GM12872 (cell line): ENCODE measurements around the gene RAD21L1.

ENCODE experiments used
- TF ChIP-seq, protein P1 (sequence below): IDR thresholded peaks from 3 replicates; pipeline ENCODE4 v1.5.1; 2011; ENCODE audit warnings: low read depth, mild to moderate bottlenecking, low read length, moderate library complexity; ENCODE audit not compliant: insufficient read depth

The RAD21L1 gene

DNA sequence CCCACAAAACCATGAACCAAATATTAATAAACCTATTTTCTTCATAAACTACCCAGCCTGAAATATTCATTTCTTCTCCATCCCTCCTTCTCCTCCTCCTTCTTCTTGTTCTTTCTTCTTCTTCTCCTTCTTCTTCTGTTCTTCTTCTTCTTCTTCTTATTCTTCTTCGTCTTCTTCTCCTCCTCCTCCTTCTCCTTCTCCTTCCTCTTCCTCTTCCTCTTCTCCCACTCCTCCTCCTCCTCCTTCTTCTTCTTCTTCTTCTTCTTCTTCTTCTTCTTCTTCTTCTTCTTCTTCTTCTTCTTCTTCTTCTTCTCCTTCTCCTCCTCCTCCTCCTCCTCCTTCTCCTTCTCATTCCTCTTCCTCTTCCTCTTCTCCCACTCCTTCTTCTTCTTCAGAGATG is 36.0 kb upstream of the RAD21L1 start:
- TF ChIP-seq, protein P1, sequence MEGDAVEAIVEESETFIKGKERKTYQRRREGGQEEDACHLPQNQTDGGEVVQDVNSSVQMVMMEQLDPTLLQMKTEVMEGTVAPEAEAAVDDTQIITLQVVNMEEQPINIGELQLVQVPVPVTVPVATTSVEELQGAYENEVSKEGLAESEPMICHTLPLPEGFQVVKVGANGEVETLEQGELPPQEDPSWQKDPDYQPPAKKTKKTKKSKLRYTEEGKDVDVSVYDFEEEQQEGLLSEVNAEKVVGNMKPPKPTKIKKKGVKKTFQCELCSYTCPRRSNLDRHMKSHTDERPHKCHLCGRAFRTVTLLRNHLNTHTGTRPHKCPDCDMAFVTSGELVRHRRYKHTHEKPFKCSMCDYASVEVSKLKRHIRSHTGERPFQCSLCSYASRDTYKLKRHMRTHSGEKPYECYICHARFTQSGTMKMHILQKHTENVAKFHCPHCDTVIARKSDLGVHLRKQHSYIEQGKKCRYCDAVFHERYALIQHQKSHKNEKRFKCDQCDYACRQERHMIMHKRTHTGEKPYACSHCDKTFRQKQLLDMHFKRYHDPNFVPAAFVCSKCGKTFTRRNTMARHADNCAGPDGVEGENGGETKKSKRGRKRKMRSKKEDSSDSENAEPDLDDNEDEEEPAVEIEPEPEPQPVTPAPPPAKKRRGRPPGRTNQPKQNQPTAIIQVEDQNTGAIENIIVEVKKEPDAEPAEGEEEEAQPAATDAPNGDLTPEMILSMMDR = no peak

DNA sequence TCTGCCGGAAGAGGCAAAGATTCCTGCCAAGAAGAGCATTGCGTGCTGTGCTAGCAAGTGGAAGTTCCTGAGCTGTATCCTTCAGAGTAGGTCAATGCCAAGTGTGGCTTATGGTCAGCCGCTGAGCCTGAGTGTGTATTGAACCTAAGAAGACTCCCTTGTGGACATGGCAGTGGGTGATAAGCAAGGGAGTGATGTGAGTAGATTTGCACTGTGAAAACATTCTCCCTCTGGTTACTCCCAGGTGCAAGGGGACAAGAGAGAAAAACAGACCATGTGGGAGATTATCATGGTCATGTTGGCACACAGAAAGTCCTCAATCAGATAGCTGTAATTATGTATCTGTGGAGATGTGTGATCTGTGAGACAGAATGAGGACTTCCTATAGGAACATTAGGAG is 35.0 kb upstream of the RAD21L1 start:
- TF ChIP-seq, protein P1 = no peak

DNA sequence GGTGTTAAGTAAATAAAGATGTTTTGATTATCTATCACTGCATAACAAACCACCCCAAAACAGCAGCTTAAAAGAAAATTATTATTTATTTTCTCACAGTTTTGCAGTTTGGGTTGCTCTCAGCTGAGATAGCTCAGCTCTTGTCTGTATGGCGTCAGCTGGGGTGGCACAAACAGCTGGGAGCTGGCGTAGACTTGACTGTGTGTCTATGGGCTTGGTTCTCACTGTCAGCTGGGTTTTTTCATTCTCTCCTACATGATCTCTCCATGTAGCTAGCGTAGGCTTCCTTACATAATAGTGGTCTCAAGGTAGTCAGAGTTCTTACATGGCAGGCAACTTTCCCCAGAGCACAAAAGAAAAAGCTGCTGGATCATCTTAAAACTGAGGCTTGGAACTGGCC is 34.5 kb upstream of the RAD21L1 start:
- TF ChIP-seq, protein P1 = no peak

DNA sequence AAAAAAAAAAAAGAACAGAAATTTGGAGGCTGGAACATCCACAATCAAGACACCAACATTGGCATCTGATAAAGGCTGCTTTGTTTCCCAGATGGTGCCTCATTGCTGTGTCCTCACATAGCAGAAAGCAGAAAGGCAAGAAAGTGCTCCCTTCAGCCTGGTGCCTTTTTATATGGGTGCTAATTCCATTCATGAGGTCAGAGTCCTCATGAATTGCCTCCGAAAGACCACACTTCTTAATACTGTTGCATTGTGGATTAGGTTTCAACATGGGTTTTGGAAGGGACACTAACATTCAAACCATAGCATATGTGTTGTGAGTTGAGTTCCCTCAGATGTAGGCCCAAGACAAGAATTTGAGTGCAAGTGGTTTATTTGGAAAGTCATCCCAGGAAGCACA is 30.6 kb upstream of the RAD21L1 start:
- TF ChIP-seq, protein P1 = no peak

DNA sequence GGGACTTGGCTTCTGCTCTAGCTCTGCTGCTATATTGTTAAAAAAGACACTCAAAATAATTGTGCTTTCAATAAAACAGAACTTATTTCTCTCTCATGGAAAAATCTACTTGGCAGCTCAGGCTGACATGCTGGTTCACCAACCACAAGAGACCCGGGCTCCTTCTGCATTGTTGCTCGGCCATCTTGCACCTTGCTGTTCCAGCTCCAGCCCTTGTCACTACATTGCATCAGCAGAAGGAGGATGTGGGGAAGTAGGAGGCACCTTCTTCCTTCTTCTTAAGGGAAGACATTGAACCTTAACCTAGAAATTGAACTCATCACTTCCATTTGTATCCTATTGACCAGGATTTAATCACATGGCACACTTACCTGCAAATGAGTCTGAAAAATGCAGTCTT is 29.2 kb upstream of the RAD21L1 start:
- TF ChIP-seq, protein P1 = no peak

DNA sequence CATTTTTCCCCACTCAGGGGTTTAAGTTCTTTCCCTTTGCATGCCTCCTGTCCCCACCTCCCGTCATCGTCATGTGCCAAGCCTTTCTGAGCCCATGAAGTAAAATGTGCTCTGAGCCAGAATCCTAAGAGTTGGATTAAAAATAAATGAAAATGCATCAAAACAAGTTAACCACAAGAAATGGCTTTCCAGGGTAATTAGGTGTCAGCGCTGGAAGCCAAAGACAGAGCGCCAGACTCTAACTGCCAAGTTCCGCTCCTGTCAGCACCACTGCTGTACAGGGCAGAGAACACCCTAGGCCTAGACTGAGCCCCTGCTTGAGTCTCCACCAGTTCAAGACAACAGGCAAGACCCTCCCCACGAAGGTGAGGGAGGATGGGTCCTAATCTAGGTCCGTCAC is 28.0 kb upstream of the RAD21L1 start:
- TF ChIP-seq, protein P1 = no peak

DNA sequence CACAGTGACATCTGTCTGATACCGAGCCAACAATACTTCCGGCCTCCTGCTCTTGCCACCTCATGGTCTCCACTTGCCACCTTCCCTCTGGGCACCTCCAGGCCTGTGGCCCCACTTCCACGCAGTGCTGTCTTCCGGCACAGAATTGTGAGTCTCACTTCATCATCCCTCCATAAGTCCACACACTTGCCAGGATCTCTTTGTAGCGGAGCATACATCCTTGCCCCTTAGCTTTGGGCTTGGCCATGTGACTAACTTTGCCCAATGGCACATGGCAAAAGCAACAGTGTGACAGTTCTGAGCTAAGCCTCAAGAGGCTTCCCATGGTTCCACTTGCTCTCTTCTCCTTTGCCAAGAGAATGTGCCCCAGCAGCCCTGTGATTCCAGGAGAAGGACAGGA is 27.1 kb upstream of the RAD21L1 start:
- TF ChIP-seq, protein P1 = no peak
